HepG2 (cell line): ENCODE measurements around the gene SPIRE1. TPM values are rescaled to one million over a fixed set of nuclear protein-coding genes. Genes with fewer than 3 reads are reported as not detected.

Experiments
- CENPBD1 ChIP-seq: sonication (generic); formaldehyde crosslinking; IDR thresholded peaks from 2 replicates; pipeline ENCODE4 v1.8.0; 2022; ENCODE audit warnings: missing genetic modification reagents, low read depth, mild to moderate bottlenecking, borderline replicate concordance
- FOSL1 ChIP-seq: sonication (generic); formaldehyde crosslinking; IDR thresholded peaks from 2 replicates; pipeline ENCODE4 v1.9.0; 2021; ENCODE audit warnings: missing genetic modification reagents, borderline replicate concordance
- HNF1A ChIP-seq, 2 experiments: sonication (generic) in 1 of 2; formaldehyde crosslinking in 1 of 2; IDR thresholded peaks; 2 replicates each; pipeline versions ENCODE4 v1.4.0 to v1.6.1; 2016 to 2020; ENCODE audit warnings: borderline replicate concordance in 1 of 2, low read depth in 1 of 2, mild to moderate bottlenecking in 1 of 2, missing genetic modification reagents in 1 of 2
- MIER3 ChIP-seq: IDR thresholded peaks from 2 replicates; pipeline ENCODE4 v1.6.1; 2016; ENCODE audit warnings: missing compliant biosample characterization, borderline replicate concordance
- SALL2 ChIP-seq: sonication (generic); formaldehyde crosslinking; IDR thresholded peaks from 2 replicates; pipeline ENCODE4 v1.8.1; 2023; ENCODE audit warnings: mild to moderate bottlenecking, missing genetic modification reagents, inconsistent platforms
- SAP130 ChIP-seq: IDR thresholded peaks from 2 replicates; pipeline ENCODE4 v1.6.1; 2016; ENCODE audit warnings: low read depth
- TGIF2 ChIP-seq: IDR thresholded peaks from 2 replicates; pipeline ENCODE4 v1.6.1; 2016; ENCODE audit warnings: control low read depth, missing compliant biosample characterization
- UBTF ChIP-seq: sonication (generic); formaldehyde crosslinking; IDR thresholded peaks from 2 replicates; pipeline ENCODE4 v1.4.0; 2020; ENCODE audit warnings: mild to moderate bottlenecking, missing genetic modification reagents
- ZNF354B ChIP-seq: sonication (generic); formaldehyde crosslinking; IDR thresholded peaks from 2 replicates; pipeline ENCODE4 v1.8.0; 2022; ENCODE audit warnings: mild to moderate bottlenecking, missing genetic modification reagents
- ZNF550 ChIP-seq: sonication (generic); formaldehyde crosslinking; IDR thresholded peaks from 2 replicates; pipeline ENCODE4 v1.4.0; 2020; ENCODE audit warnings: mild to moderate bottlenecking, missing genetic modification reagents, borderline replicate concordance
- ZNF713 ChIP-seq: sonication (generic); formaldehyde crosslinking; IDR thresholded peaks from 2 replicates; pipeline ENCODE4 v1.4.0; 2020; ENCODE audit warnings: mild to moderate bottlenecking, missing genetic modification reagents
- polyA plus RNA-seq, 8 experiments: library from polyadenylated mRNA; depleted of rRNA in 3 of 8; stranded (reverse) in 7 of 8; unstranded in 1 of 8; fragments of >200 nt; fragmentation: Illumina TruSeq in 4 of 8; extraction: Trizol in 4 of 8; gene quantifications; 2 replicates each; pipeline versions ENCODE4 v1.2.1 to v1.2.3, GENCODE V29; 2011 to 2016; ENCODE audit warnings: low read depth in 4 of 8, missing spikeins in 1 of 8, mixed read lengths in 1 of 8; ENCODE audit not compliant: insufficient read depth in 1 of 8
- total RNA-seq, 5 experiments: library from RNA; depleted of rRNA; stranded (reverse); fragments of >200 nt; fragmentation: Illumina TruSeq; extraction: Trizol; gene quantifications; 2 replicates each; pipeline ENCODE4 v1.2.3, GENCODE V29; 2016; ENCODE audit warnings: low read depth in 1 of 5
- TF ChIP-seq, protein P1 (sequence below): fragments of 450-650 bp; IDR thresholded peaks from 2 replicates; pipeline ENCODE4 v1.6.1; 2017; ENCODE audit warnings: mild to moderate bottlenecking
- TF ChIP-seq, protein P2 (sequence below): sonication (generic); formaldehyde crosslinking; IDR thresholded peaks from 2 replicates; pipeline ENCODE4 v1.4.0; 2020; ENCODE audit warnings: missing genetic modification reagents

SPIRE1 gene
- total and polyA plus RNA-seq, 2 of the 13 experiments (the other 11 are each of a cell fraction or from before 2014, with no cell fraction given): 9.9 to 21.3 TPM

DNA sequence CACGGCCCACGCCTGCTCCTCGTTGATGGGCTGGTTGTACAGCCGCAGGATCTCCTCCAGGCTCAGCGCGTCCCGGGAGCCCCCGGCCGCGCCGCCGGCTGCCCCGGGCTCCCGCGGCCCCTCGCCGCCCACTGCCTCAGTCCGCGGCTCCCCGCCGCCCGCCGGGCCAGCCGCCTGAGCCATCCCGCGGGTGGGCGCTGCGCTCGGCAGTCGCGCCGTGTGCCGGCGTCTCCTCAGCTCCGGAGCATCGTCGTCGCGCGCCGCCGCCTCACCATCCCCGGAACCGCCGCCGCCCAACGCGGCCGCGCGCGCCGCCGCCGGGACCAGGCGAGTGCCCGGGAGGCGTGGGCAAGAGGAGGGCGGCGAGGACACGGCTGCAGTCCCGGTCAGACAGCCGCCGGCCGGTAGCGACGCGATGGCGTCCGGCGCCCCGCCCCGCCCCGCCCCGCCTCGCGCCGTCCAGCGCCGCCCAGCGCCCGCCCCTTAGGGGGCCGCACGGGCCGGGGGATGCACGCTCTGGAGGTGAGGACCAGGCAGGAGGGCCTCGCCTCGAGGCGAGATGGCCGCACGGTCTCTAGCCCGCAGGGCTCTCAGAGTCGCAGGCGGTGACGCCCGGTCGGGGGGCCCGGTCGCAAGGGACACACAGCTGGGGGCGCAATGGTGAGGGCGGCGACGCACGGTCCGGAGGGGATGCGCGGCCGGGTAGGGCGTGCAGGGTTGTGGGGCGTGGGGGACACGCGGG is at the start of gene SPIRE1 (continued):
- TF ChIP-seq, protein P1, sequence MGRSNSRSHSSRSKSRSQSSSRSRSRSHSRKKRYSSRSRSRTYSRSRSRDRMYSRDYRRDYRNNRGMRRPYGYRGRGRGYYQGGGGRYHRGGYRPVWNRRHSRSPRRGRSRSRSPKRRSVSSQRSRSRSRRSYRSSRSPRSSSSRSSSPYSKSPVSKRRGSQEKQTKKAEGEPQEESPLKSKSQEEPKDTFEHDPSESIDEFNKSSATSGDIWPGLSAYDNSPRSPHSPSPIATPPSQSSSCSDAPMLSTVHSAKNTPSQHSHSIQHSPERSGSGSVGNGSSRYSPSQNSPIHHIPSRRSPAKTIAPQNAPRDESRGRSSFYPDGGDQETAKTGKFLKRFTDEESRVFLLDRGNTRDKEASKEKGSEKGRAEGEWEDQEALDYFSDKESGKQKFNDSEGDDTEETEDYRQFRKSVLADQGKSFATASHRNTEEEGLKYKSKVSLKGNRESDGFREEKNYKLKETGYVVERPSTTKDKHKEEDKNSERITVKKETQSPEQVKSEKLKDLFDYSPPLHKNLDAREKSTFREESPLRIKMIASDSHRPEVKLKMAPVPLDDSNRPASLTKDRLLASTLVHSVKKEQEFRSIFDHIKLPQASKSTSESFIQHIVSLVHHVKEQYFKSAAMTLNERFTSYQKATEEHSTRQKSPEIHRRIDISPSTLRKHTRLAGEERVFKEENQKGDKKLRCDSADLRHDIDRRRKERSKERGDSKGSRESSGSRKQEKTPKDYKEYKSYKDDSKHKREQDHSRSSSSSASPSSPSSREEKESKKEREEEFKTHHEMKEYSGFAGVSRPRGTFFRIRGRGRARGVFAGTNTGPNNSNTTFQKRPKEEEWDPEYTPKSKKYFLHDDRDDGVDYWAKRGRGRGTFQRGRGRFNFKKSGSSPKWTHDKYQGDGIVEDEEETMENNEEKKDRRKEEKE: no peak
- TF ChIP-seq HNF1A (IDR thresholded peaks at IDR 0.05; ENCODE audit: low read depth): no peak
- TF ChIP-seq HNF1A (CRISPR knock-in tag; IDR thresholded peaks at IDR 0.05; ENCODE audit: borderline replicate concordance): no peak
- TF ChIP-seq MIER3 (CRISPR knock-in tag): no peak
- TF ChIP-seq, protein P2, sequence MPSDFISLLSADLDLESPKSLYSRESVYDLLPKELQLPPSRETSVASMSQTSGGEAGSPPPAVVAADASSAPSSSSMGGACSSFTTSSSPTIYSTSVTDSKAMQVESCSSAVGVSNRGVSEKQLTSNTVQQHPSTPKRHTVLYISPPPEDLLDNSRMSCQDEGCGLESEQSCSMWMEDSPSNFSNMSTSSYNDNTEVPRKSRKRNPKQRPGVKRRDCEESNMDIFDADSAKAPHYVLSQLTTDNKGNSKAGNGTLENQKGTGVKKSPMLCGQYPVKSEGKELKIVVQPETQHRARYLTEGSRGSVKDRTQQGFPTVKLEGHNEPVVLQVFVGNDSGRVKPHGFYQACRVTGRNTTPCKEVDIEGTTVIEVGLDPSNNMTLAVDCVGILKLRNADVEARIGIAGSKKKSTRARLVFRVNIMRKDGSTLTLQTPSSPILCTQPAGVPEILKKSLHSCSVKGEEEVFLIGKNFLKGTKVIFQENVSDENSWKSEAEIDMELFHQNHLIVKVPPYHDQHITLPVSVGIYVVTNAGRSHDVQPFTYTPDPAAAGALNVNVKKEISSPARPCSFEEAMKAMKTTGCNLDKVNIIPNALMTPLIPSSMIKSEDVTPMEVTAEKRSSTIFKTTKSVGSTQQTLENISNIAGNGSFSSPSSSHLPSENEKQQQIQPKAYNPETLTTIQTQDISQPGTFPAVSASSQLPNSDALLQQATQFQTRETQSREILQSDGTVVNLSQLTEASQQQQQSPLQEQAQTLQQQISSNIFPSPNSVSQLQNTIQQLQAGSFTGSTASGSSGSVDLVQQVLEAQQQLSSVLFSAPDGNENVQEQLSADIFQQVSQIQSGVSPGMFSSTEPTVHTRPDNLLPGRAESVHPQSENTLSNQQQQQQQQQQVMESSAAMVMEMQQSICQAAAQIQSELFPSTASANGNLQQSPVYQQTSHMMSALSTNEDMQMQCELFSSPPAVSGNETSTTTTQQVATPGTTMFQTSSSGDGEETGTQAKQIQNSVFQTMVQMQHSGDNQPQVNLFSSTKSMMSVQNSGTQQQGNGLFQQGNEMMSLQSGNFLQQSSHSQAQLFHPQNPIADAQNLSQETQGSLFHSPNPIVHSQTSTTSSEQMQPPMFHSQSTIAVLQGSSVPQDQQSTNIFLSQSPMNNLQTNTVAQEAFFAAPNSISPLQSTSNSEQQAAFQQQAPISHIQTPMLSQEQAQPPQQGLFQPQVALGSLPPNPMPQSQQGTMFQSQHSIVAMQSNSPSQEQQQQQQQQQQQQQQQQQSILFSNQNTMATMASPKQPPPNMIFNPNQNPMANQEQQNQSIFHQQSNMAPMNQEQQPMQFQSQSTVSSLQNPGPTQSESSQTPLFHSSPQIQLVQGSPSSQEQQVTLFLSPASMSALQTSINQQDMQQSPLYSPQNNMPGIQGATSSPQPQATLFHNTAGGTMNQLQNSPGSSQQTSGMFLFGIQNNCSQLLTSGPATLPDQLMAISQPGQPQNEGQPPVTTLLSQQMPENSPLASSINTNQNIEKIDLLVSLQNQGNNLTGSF: no peak
- no peak for TF ChIP-seq CENPBD1 (CRISPR knock-in tag)
- TF ChIP-seq SALL2: no peak
- no peak; the same call in 1 of the 2 replicates for TF ChIP-seq TGIF2
- TF ChIP-seq UBTF (CRISPR knock-in tag): no peak
- TF ChIP-seq ZNF550: no peak
- TF ChIP-seq FOSL1: no peak
- TF ChIP-seq ZNF713 (CRISPR knock-in tag): no peak
- TF ChIP-seq SAP130 (CRISPR knock-in tag): peak; percentile 68
- no peak for TF ChIP-seq ZNF354B (CRISPR knock-in tag)
